Transverse colon (tissue), 4 donors: ENCODE data around the gene LENG8. TPM values are rescaled to one million over a fixed set of nuclear protein-coding genes. Genes with fewer than 3 reads are reported as not detected.

Source experiments
- DNase-seq: peaks from one replicate; pipeline ENCODE4 v3.0.0-alpha.2; 2019
- H3K27ac ChIP-seq, 4 donors: fragments of 200-600 bp; sonication (generic); 2 replicates each; pipeline ENCODE4 v1.5.1; 2016 to 2018; ENCODE audit warnings: inconsistent platforms in 4 of 4
- H3K27me3 ChIP-seq: fragments of 200-600 bp; sonication (generic); 2 replicates; pipeline ENCODE4 v1.5.1; 2017; ENCODE audit warnings: inconsistent platforms
- H3K36me3 ChIP-seq, 4 donors: fragments of 200-600 bp; sonication (generic); 2 replicates each; pipeline ENCODE4 v1.5.1; 2017 to 2019; ENCODE audit warnings: inconsistent platforms in 4 of 4
- H3K4me1 ChIP-seq, 4 donors: fragments of 200-600 bp; sonication (generic); 2 replicates each; pipeline ENCODE4 v1.5.1; 2017 to 2020; ENCODE audit warnings: inconsistent platforms in 4 of 4
- H3K4me3 ChIP-seq, 4 donors: fragments of 200-600 bp; sonication (generic); 1 replicate in 1 of 4; 2 replicates in 3 of 4; pipeline versions ENCODE4 v1.5.1 to v1.6.1; 2017 to 2019; ENCODE audit warnings: inconsistent platforms in 4 of 4
- H3K9me3 ChIP-seq, 2 donors: fragments of 200-600 bp; sonication (generic); 2 replicates each; pipeline ENCODE4 v1.5.1; 2017 to 2019; ENCODE audit warnings: inconsistent platforms in 2 of 2
- EP300 ChIP-seq: sonication (generic); formaldehyde crosslinking; IDR thresholded peaks from one replicate; pipeline ENCODE4 v1.6.1; 2017; ENCODE audit warnings: antibody characterized with exemption, low read depth
- POLR2A ChIP-seq: fragments of 450-650 bp; IDR thresholded peaks from one replicate; pipeline ENCODE4 v1.6.1; 2016; ENCODE audit warnings: antibody characterized with exemption, mild to moderate bottlenecking, moderate library complexity
- POLR2AphosphoS5 ChIP-seq, 3 donors: sonication (generic); formaldehyde crosslinking; IDR thresholded peaks; one replicate each; pipeline ENCODE4 v1.6.1; 2016; ENCODE audit warnings: antibody characterized with exemption in 3 of 3
- WGBS, 2 donors: methylation state at CpG; one replicate each; pipeline ENCODE4 v1.1.5; 2018; ENCODE audit warnings: low coverage in 1 of 2; 5-methylcytosine and 5-hydroxymethylcytosine counted together
- in situ Hi-C, 4 donors: fragments of 200-750 bp; cut with MboI; loops; one replicate each; pipeline versions ENCODE4 v1.15.0 to v1.15.1; 2017; ENCODE audit warnings: low sequenced_read_pairs in 3 of 4, low pct_ligation_motif_present in 1 of 4, low pct_unique_long_range_greater_than_20kb in 1 of 4
- intact Hi-C: fragments of 100-400 bp; cut with DNase I; formaldehyde crosslinking; loops from one replicate; pipeline ENCODE4 v1.15.1; 2023; ENCODE audit warnings: low total_unique reads
- total RNA-seq, 4 donors: library from RNA; depleted of rRNA; stranded (reverse); fragments of >200 nt; gene quantifications; one replicate each; pipeline ENCODE4 v1.1.0, GENCODE V29; 2016
- TF ChIP-seq, protein P1 (sequence below), 5 experiments: fragments of 200-600 bp in 3 of 5; fragments of 450-650 bp in 2 of 5; sonication (generic) in 3 of 5; IDR thresholded peaks; 1 replicate in 2 of 5; 2 replicates in 3 of 5; pipeline ENCODE4 v1.5.1; 2016 to 2017; ENCODE audit warnings: antibody characterized with exemption in 5 of 5, inconsistent platforms in 3 of 5, mild to moderate bottlenecking in 2 of 5, moderate library complexity in 1 of 5

Gene LENG8
- total RNA-seq, 4 donors from 2014 or later = 194 to 1,037 (median 566) TPM

DNA sequence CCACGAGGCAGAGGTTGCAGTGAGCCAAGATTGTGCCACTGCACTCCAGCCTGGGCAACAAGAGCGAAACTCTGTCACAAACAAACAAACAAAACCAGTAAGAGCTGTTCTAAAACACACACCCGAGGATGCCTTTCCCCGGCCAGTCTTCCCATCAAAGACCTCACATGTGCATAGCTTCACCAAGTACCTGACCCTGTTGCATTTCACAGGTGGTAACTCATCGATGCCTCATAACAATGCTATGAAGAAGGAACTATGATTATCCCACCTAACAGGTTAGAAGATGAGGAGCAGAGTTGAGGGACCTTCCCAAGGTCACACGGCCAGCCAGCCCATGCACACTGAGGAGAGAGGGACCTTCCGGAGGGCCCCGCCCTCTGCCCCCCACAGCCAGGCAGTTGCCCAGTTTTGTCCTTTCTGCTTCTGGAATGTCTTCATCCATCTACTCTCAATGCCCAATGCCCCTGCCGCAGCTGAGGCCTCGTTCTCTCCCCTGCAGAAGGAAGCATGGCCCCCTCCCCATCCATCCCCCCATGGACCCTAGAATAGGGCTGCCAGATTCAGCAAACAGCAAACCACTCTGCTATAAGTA lies 16.8 kb upstream of the LENG8 start:
- no peaks in the 10 kb centered on the region for H3K9me3 ChIP-seq

DNA sequence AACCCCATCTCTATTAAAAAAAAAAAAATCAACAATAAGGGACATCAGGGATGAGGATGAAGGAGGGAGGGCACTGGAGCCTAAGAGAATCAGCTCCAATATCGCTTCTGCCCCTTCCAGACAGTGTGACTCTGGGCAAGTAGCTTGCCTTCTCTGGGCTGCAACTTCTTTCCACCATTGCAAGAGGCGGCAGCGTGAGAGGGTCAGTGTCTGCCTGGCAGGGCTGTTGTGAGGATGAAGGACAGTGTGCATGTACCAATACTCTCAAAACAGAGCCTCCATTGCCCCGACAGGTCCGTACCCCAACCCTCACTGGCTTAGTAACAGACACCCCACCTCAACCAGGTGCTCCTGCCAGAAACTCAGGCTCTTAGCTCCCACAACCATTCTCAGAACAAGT lies 15.3 kb upstream of the LENG8 start:
- peaks cover 5 to 22% (median 16%) of the 10 kb centered on the region in 4 donors for H3K4me1 ChIP-seq
- no peak overlapping the region for H3K27ac ChIP-seq
- no peaks in the 10 kb centered on the region for H3K36me3 ChIP-seq
- 80% methylated on average over 1 to 5 of the region's 5 CpGs for WGBS, 2 donors
- no peak overlapping the region for H3K4me3 ChIP-seq
- no peak for DNase-seq
- peaks cover 38% of the 10 kb centered on the region for H3K27me3 ChIP-seq
- intact Hi-C loops (no loop called here), in situ Hi-C loops (no loop called here)
- TF ChIP-seq POLR2AphosphoS5 (IDR thresholded peaks at IDR 0.05) (no peak), POLR2A (no peak), EP300 (no peak)
- TF ChIP-seq, protein P1, sequence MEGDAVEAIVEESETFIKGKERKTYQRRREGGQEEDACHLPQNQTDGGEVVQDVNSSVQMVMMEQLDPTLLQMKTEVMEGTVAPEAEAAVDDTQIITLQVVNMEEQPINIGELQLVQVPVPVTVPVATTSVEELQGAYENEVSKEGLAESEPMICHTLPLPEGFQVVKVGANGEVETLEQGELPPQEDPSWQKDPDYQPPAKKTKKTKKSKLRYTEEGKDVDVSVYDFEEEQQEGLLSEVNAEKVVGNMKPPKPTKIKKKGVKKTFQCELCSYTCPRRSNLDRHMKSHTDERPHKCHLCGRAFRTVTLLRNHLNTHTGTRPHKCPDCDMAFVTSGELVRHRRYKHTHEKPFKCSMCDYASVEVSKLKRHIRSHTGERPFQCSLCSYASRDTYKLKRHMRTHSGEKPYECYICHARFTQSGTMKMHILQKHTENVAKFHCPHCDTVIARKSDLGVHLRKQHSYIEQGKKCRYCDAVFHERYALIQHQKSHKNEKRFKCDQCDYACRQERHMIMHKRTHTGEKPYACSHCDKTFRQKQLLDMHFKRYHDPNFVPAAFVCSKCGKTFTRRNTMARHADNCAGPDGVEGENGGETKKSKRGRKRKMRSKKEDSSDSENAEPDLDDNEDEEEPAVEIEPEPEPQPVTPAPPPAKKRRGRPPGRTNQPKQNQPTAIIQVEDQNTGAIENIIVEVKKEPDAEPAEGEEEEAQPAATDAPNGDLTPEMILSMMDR (IDR thresholded peaks at IDR 0.05) = no peak
- H3K9me3 ChIP-seq = no peaks in the 10 kb centered on the region

More for the DNA sequence above, 16.8 kb upstream of the LENG8 start:
- Histone ChIP-seq H3K27me3 (peaks cover 49% of the 10 kb centered on the region), H3K27ac (no peak overlapping the region), H3K4me3 (no peak overlapping the region), H3K36me3 (no peaks in the 10 kb centered on the region), H3K4me1 (peaks cover 5 to 22% (median 16%) of the 10 kb centered on the region in 4 donors)
- WGBS, 2 donors = 55 to 62% methylated on average over 2 to 10 of the region's 10 CpGs
- in situ Hi-C loops = no loop called here
- TF ChIP-seq POLR2AphosphoS5 (IDR thresholded peaks at IDR 0.05) (peak in 1 of 3 donors; percentile 9), POLR2A (no peak)
- intact Hi-C loops = no loop called here
- no peak for DNase-seq

DNA sequence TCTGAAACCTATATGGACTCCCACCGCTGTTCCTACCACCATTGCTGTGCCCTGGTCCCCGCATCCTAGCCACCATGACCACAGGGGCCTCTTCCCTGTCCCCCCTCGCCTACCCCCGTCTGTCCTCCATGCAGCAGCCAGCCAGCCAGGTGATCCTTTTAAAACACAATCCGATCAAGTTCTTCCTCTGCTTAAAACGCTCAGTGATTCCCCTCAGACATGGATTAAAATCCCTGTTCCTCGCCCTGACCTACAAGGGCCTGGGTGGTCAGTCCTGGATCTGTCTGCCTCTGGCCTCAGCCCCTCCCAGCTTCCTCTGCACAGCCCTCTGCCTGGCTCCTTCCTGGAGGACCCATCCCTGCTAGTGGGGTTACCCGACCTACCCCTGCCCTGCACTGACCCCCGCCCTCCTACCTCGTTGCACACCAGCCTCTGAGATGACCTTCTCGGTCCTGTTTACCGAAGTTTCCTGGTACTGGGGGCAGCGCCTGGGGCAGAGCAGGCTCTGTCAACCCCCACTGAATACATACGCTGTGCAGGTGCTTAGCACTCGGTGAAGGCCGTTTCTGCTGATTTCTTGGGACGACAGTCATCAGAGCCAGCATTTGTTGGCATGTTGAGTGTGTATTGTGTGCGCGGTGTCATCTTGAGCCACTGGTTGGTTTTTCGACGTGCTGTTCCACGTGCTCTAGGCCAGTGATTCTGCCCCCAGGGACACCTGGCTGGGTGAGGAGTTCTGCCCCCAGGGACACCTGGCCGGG lies 14.7 kb upstream of the LENG8 start:
- Histone ChIP-seq H3K9me3 (no peaks in the 10 kb centered on the region), H3K36me3 (no peaks in the 10 kb centered on the region), H3K27ac (no peak overlapping the region), H3K27me3 (peaks cover 32% of the 10 kb centered on the region), H3K4me3 (no peak overlapping the region), H3K4me1 (peaks cover 5 to 22% (median 16%) of the 10 kb centered on the region in 4 donors)
- in situ Hi-C loops (no loop called here), intact Hi-C loops (no loop called here)
- no peak for DNase-seq
- WGBS, 2 donors = 46 to 80% methylated on average over 1 to 23 of the region's 23 CpGs
- no peak for TF ChIP-seq POLR2A
- no peak for TF ChIP-seq POLR2AphosphoS5 (IDR thresholded peaks at IDR 0.05)

DNA sequence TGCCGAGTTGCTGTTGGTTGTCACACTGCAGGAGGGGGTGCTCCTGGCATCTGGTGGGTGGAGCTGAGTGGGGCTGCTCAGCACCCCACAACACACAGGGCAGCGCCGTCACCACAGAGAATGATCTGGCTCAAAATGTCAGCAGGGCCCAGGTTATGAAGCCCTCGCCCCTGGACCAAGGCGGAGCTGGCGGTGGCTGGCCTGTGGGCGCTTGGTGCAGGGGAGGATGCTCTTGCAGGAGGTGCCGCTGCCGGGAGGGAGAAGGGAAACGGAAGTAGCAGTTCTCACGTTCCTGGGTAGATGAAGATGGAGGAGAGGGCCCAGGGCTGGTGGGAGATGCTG lies 14.2 kb upstream of the LENG8 start:
- no peak overlapping the region for H3K27ac ChIP-seq
- peaks cover 5 to 22% (median 16%) of the 10 kb centered on the region in 4 donors for H3K4me1 ChIP-seq
- intact Hi-C loops = no loop called here
- peaks cover 27% of the 10 kb centered on the region for H3K27me3 ChIP-seq
- TF ChIP-seq POLR2AphosphoS5 (IDR thresholded peaks at IDR 0.05) = no peak
- no peak for TF ChIP-seq POLR2A
- TF ChIP-seq, protein P1 (IDR thresholded peaks at IDR 0.05) = no peak
- TF ChIP-seq EP300 = no peak
- no peak for DNase-seq
- no peaks in the 10 kb centered on the region for H3K36me3 ChIP-seq
- WGBS, 2 donors = 30% methylated on average over 10 of the region's 11 CpGs; no CpG with 5 or more reads in 1 of the 2 donors
- no peak overlapping the region for H3K4me3 ChIP-seq
- in situ Hi-C loops = no loop called here
- H3K9me3 ChIP-seq = no peaks in the 10 kb centered on the region

DNA sequence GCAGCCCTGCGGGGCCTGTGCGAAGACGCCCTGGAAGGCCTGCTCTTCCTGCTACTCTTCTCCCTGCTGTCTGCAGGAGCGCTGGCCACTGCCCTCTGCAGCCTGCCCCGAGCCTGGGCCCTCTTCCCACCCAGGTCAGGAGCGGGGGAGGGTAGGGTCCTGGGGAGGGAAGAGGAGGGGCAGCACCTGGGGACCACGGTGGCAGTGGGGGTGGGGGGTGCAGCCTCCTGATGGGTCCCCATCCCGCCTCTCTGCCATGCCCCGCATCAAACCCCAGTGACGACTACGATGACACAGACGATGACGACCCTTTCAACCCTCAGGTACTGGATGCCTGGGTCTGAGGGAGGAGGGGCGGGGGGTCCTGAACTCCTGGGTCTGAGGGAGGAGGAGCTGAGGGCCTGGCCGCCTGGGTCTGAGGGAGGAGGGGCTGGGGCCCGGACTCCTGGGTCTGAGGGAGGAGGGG lies 13.4 kb upstream of the LENG8 start:
- WGBS, 2 donors = 61% methylated on average over 15 of the region's 16 CpGs; no CpG with 5 or more reads in 1 of the 2 donors
- H3K9me3 ChIP-seq = no peaks in the 10 kb centered on the region
- no peak for DNase-seq
- no peak overlapping the region for H3K4me3 ChIP-seq
- TF ChIP-seq EP300 (no peak), POLR2AphosphoS5 (IDR thresholded peaks at IDR 0.05) (no peak), POLR2A (no peak)
- TF ChIP-seq, protein P1 (IDR thresholded peaks at IDR 0.05) = no peak
- no peak overlapping the region for H3K27ac ChIP-seq
- in situ Hi-C loops (no loop called here), intact Hi-C loops (no loop called here)
- no peaks in the 10 kb centered on the region for H3K36me3 ChIP-seq
- H3K4me1 ChIP-seq = peaks cover 0 to 15% (median 11%) of the 10 kb centered on the region in 4 donors
- H3K27me3 ChIP-seq = peaks cover 19% of the 10 kb centered on the region
